ENCODE measurements around the gene P4HA2. TPM values are rescaled to one million over a fixed set of nuclear protein-coding genes. Genes with fewer than 3 reads are reported as not detected.

The P4HA2 gene
- polyA plus RNA-seq, 1 donor = 34.8 TPM

DNA sequence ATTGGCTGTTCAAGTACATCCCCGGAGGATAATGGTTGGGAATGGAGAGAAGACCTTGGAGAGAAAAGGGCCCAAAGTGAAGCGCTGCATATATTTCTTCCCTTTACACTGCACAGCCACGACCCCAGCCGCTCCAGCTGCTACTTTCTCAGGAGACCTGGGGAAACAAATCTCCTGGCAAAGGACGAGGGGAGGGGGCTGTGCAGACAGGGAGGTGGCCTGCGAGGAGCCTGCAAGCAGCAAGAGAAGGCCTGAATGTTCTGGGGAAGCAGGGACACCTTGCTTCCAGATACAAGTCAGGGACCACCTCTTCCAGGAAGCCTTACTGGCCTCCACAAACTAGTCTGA is 29.1 kb upstream of the P4HA2 start:
- Histone ChIP-seq H3K36me3 (ENCODE audit: control insufficient read depth, insufficient read depth, low read length) (no peaks in the 10 kb centered on the region), H3K27me3 (ENCODE audit: control insufficient read depth, insufficient read depth, low read length) (peaks cover 4% of the 10 kb centered on the region), H3K9me3 (ENCODE audit: control insufficient read depth, low read depth, low read length) (no peaks in the 10 kb centered on the region), H3K4me1 (ENCODE audit: control insufficient read depth, insufficient read depth, low read length) (peaks cover 23% of the 10 kb centered on the region), H3K4me3 (ENCODE audit: low read length) (no peak overlapping the region), H3K27ac (ENCODE audit: low read length) (no peak overlapping the region)
- DNase-seq = no peak
- no CpG with 5 or more reads among the region's 6 CpGs for WGBS (ENCODE audit: insufficient coverage, low lambda C conversion rate)

DNA sequence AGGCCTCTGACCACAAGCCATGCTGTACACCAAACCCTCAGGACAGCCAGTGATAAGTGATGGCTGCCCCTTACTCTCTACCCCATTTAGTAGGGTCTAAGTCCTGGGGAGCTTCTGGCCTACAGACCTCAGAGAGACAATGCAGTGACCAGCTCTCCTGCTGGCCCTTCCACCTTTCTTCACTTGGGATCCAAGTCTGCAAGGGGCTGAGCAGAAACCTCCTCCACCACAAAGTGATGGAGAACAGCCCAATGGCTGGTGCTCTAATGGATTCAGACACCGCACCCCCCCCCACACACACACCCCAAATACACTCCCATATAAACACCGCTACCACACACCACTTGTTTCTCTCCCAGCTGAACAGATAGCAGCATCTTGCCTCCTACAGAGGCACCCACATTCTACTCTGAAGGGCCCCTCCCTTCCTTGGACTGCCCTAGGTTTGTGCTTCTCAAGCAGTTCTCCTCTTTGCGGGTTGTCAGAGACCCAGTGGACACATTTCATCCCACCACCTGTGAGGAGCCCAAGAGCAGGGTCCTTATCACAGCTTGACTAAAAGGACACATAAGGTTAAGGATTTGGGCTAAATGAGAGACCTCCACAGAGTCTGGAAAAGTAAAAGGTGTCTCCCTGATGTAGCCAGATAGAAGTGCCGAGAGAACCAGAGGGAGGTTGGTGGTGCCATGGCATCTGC is 28.6 kb upstream of the P4HA2 start:
- Histone ChIP-seq H3K4me3 (ENCODE audit: low read length) (no peak overlapping the region), H3K27ac (ENCODE audit: low read length) (no peak overlapping the region), H3K4me1 (ENCODE audit: control insufficient read depth, insufficient read depth, low read length) (peaks cover 23% of the 10 kb centered on the region), H3K27me3 (ENCODE audit: control insufficient read depth, insufficient read depth, low read length) (peaks cover 4% of the 10 kb centered on the region), H3K9me3 (ENCODE audit: control insufficient read depth, low read depth, low read length) (no peaks in the 10 kb centered on the region), H3K36me3 (ENCODE audit: control insufficient read depth, insufficient read depth, low read length) (no peaks in the 10 kb centered on the region)
- DNase-seq = no peak
- no CpG with 5 or more reads among the region's 4 CpGs for WGBS (ENCODE audit: insufficient coverage, low lambda C conversion rate)

DNA sequence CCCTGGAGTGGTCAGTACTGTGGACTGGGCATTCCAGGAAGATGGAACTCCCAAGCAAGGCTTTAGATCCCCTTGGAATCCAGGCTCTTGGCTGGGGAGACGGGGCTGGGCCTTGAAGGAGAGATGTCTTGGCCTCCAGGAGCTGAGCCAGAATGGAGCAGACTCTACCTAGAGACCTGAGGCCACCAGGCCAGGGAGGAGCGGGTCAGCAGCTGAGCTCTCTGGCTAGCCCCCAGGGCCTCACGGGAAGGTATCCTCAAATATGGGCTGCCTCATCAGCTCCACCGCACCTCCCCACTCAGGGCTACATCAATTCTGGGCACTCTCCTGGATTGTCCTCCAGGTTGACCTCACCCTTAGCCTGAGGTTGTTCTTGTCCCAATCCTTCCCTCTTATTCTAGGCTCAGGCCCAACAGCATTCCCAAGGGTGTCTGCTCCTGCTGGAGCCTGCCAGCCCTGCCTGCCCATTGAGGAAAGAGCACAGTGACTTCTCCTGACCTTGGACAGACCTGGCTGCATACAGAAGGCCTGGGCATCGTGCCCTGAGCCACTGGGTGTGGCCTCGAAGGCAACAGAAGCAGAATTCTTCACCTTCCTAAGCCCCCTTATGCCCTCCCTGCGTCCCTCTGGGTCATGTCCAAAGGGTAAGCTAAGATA is 26.8 kb upstream of the P4HA2 start:
- Histone ChIP-seq H3K4me3 (ENCODE audit: low read length) (no peak overlapping the region), H3K4me1 (ENCODE audit: control insufficient read depth, insufficient read depth, low read length) (peaks cover 23% of the 10 kb centered on the region), H3K27ac (ENCODE audit: low read length) (no peak overlapping the region), H3K9me3 (ENCODE audit: control insufficient read depth, low read depth, low read length) (no peaks in the 10 kb centered on the region), H3K36me3 (ENCODE audit: control insufficient read depth, insufficient read depth, low read length) (no peaks in the 10 kb centered on the region), H3K27me3 (ENCODE audit: control insufficient read depth, insufficient read depth, low read length) (peaks cover 4% of the 10 kb centered on the region)
- DNase-seq = no peak
- WGBS (ENCODE audit: insufficient coverage, low lambda C conversion rate) = no CpG with 5 or more reads among the region's 7 CpGs

DNA sequence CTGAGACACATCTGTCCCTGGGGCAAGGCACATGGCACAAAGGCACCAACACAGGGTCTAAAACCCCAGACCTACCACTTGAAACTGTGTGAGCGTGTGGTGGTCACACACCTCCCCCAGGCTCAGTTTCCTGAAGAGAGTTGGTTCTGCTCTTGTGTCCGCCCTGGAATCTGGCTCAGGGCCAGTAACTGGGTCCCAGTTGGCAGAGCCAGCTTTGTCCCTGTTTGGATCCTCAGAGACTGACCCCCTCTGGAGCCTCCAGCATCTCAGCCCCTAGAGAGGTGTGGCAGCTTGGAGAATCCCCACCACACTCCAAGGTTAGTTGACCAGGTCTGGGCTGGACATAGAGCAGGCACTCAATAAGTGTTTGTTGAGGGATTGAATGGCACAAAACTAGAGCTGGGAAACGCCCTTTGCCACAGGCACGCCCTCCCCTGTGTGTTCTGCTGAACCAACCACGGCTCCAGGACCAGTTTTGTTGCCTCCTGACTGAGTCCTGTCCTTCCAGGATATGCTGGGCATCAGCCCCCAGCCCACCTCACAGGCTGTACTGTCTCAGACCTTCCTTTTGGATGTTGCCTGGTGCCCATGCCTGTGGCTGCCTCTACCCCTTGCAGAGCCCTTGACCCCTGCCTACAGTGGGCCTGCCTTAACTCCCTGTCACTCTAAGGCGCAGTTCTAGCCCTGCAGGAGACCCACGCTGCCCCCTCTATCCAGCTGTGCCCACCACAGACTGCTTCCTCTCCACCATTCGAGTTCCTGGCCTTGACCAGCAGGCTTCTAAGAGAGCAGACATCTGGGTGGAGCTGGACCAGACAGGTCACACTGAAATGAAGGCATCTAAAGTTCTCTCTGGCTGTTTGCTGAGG is 26.0 kb upstream of the P4HA2 start:
- H3K27ac ChIP-seq (ENCODE audit: low read length) = peak overlapping the region; percentile 20
- no peaks in the 10 kb centered on the region for H3K36me3 ChIP-seq (ENCODE audit: control insufficient read depth, insufficient read depth, low read length)
- H3K4me1 ChIP-seq (ENCODE audit: control insufficient read depth, insufficient read depth, low read length) = peaks cover 19% of the 10 kb centered on the region
- H3K27me3 ChIP-seq (ENCODE audit: control insufficient read depth, insufficient read depth, low read length) = peaks cover 4% of the 10 kb centered on the region
- no peaks in the 10 kb centered on the region for H3K9me3 ChIP-seq (ENCODE audit: control insufficient read depth, low read depth, low read length)
- no peak overlapping the region for H3K4me3 ChIP-seq (ENCODE audit: low read length)
- WGBS (ENCODE audit: insufficient coverage, low lambda C conversion rate) = no CpG with 5 or more reads among the region's 8 CpGs
- DNase-seq = no peak

DNA sequence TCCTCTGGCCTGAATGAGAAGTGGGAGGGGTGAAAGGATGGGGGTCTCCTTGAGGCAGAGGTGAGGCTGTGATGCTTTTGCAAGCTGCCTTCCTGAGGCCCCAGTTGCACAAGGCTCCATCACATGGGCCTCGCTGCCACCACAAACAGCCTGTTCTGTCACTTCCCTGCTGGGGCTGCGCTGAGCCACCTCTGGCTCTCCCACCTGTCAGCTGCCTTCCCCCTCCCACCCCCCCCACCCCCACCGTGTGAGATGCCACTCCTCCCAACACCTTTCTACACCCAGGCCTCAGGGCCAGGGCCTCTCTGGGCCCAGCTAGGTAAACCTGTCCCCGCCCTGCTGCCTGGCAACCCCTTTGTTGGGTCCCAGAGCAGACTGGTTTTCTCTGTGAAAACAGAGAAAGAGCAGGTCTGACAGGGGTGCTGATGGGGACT is 25.4 kb upstream of the P4HA2 start:
- no CpG with 5 or more reads among the region's 4 CpGs for WGBS (ENCODE audit: insufficient coverage, low lambda C conversion rate)
- H3K36me3 ChIP-seq (ENCODE audit: control insufficient read depth, insufficient read depth, low read length) = no peaks in the 10 kb centered on the region
- peak in 1 of 2 donors; percentile 70 for DNase-seq
- peaks cover under 1% of the 10 kb centered on the region for H3K9me3 ChIP-seq (ENCODE audit: control insufficient read depth, low read depth, low read length)
- peaks cover 2% of the 10 kb centered on the region for H3K27me3 ChIP-seq (ENCODE audit: control insufficient read depth, insufficient read depth, low read length)
- H3K27ac ChIP-seq (ENCODE audit: low read length) = peak overlapping the region; percentile 20
- H3K4me3 ChIP-seq (ENCODE audit: low read length) = no peak overlapping the region
- H3K4me1 ChIP-seq (ENCODE audit: control insufficient read depth, insufficient read depth, low read length) = peaks cover 17% of the 10 kb centered on the region

DNA sequence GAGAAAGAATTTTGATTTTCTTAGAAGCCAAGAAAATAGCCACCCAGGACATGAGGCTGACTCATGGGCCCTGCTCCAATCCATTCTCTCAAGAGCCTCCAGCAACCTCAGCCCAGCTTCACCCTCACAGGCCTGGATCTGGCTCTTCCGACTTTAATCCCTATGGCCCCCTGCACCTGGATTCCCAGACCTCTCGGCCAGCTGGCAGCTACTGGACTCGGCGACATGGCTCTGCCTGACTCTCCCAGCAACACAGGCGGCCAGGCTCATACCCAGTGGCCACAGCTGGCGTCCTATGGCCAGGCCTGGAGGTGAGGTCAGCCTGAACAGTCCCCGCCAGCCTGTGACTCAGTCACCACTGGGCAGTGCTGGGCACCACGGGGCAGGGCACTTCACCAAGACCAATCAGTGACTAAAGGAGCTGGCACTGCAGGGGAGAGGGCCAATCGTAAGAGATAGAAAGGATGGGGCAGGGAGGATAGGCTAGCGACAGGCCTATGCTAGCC is 23.6 kb upstream of the P4HA2 start:
- Histone ChIP-seq H3K36me3 (ENCODE audit: control insufficient read depth, insufficient read depth, low read length) (no peaks in the 10 kb centered on the region), H3K9me3 (ENCODE audit: control insufficient read depth, low read depth, low read length) (peaks cover 18% of the 10 kb centered on the region), H3K27ac (ENCODE audit: low read length) (no peak overlapping the region), H3K4me1 (ENCODE audit: control insufficient read depth, insufficient read depth, low read length) (peaks cover 12% of the 10 kb centered on the region), H3K4me3 (ENCODE audit: low read length) (no peak overlapping the region), H3K27me3 (ENCODE audit: control insufficient read depth, insufficient read depth, low read length) (no peaks in the 10 kb centered on the region)
- WGBS (ENCODE audit: insufficient coverage, low lambda C conversion rate) = no CpG with 5 or more reads among the region's 10 CpGs
- no peak for DNase-seq

DNA sequence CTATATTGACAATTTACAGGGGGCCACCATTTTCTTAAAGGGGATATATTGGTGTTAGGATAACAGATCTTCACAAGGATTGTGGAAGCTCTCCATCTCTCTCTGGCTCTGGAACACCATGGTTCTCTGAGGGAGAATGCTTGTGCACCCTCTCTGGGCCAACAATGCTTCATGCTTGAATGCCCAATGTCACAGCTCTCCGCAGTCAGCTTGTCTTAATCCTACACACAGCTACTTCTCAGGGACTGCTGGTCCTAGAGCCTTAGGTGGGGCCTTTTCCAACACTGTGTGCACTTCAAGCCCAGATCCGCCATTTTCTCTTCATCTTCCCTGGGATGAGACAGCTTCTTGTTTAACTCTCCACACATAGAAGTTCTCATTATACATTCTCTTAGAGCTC is 22.9 kb upstream of the P4HA2 start:
- H3K4me3 ChIP-seq (ENCODE audit: low read length) = no peak overlapping the region
- H3K4me1 ChIP-seq (ENCODE audit: control insufficient read depth, insufficient read depth, low read length) = peaks cover 12% of the 10 kb centered on the region
- no peak for DNase-seq
- peaks cover 18% of the 10 kb centered on the region for H3K9me3 ChIP-seq (ENCODE audit: control insufficient read depth, low read depth, low read length)
- H3K36me3 ChIP-seq (ENCODE audit: control insufficient read depth, insufficient read depth, low read length) = no peaks in the 10 kb centered on the region
- no peaks in the 10 kb centered on the region for H3K27me3 ChIP-seq (ENCODE audit: control insufficient read depth, insufficient read depth, low read length)
- 100% methylated on average over 1 of the region's 2 CpGs for WGBS (ENCODE audit: insufficient coverage, low lambda C conversion rate)
- H3K27ac ChIP-seq (ENCODE audit: low read length) = no peak overlapping the region

DNA sequence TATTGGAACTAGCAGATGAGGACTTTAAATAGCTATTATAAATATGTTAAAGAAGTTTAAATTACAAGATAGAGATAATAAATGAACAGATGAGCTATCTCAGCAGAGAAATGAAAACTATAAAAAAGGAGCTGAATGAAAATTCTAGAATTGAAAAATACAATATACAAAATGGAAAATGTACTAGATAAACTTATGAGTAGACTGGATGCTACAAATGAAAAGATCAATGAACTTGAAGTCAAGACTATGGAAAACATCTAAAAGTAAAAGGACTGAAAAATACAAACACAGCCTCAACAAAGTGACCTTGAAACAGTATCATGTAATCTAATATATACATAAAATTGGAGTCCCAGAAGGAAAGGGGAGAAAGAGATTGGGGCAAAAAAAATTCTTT is 19.2 kb upstream of the P4HA2 start:
- Histone ChIP-seq H3K27me3 (ENCODE audit: control insufficient read depth, insufficient read depth, low read length) (no peaks in the 10 kb centered on the region), H3K36me3 (ENCODE audit: control insufficient read depth, insufficient read depth, low read length) (no peaks in the 10 kb centered on the region), H3K4me1 (ENCODE audit: control insufficient read depth, insufficient read depth, low read length) (no peaks in the 10 kb centered on the region), H3K9me3 (ENCODE audit: control insufficient read depth, low read depth, low read length) (peaks cover 30% of the 10 kb centered on the region), H3K27ac (ENCODE audit: low read length) (no peak overlapping the region), H3K4me3 (ENCODE audit: low read length) (no peak overlapping the region)
- no peak for DNase-seq

DNA sequence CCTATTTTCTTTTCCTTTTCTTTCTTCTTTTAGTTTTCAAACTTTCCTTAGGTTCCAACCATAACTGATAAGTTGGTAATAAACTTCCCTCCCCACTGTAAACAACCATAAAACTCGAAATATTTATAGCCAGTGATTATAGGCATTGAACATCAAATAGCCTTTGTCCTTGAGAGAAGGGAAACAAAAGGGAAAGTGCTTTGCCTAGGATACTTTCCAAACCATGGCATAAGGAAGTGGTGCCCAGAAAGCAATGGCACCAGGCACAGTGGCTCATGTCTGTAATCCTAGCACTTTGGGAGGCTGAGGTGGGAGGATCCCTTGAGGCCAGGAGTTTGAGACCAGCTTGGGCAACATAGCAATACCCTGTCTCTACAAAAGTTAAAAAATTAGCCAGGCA is 17.9 kb upstream of the P4HA2 start:
- H3K9me3 ChIP-seq (ENCODE audit: control insufficient read depth, low read depth, low read length) = peaks cover 30% of the 10 kb centered on the region
- H3K36me3 ChIP-seq (ENCODE audit: control insufficient read depth, insufficient read depth, low read length) = no peaks in the 10 kb centered on the region
- H3K4me3 ChIP-seq (ENCODE audit: low read length) = no peak overlapping the region
- no peaks in the 10 kb centered on the region for H3K27me3 ChIP-seq (ENCODE audit: control insufficient read depth, insufficient read depth, low read length)
- WGBS (ENCODE audit: insufficient coverage, low lambda C conversion rate) = 33% methylated on average over 1 of the region's 1 CpG
- no peaks in the 10 kb centered on the region for H3K4me1 ChIP-seq (ENCODE audit: control insufficient read depth, insufficient read depth, low read length)
- H3K27ac ChIP-seq (ENCODE audit: low read length) = no peak overlapping the region
- DNase-seq = no peak

DNA sequence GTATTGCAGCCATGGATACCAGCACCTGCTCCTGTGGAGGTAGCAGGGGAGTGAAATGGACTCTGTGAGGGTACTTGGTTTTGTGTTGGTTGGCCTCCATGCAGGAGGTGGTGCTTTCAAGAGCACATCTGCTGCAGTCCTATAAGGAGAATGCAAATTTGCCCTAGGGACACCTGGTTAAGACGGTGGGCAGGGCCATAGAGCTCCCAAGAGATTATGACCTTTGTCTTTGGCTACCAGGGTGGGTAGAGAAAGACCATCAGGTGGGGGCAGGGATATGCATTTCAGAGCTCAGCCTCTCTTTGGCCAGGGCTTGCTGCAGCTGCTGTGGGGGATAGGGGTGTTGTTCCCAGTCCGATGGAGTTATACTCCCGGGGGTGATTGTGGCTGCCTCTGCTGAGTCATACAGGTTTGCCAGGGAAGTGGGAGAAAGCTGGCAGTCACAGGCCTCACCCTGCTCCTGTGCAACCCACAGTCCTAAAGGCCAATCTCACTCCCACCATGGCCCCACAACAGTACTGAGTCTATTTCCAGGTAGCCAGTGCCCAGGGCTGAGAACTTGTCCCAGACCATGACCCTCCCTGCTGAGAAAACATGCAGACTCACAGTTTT is 15.8 kb upstream of the P4HA2 start:
- H3K4me1 ChIP-seq (ENCODE audit: control insufficient read depth, insufficient read depth, low read length) = no peaks in the 10 kb centered on the region
- no peak for DNase-seq
- no peaks in the 10 kb centered on the region for H3K36me3 ChIP-seq (ENCODE audit: control insufficient read depth, insufficient read depth, low read length)
- no peak overlapping the region for H3K4me3 ChIP-seq (ENCODE audit: low read length)
- no peak overlapping the region for H3K27ac ChIP-seq (ENCODE audit: low read length)
- no peaks in the 10 kb centered on the region for H3K27me3 ChIP-seq (ENCODE audit: control insufficient read depth, insufficient read depth, low read length)
- no CpG with 5 or more reads among the region's 3 CpGs for WGBS (ENCODE audit: insufficient coverage, low lambda C conversion rate)
- H3K9me3 ChIP-seq (ENCODE audit: control insufficient read depth, low read depth, low read length) = peaks cover 30% of the 10 kb centered on the region

Measured in large intestine (tissue), 3 donors.